SK-N-SH (cell line): ENCODE measurements around the gene PDE4B. TPM values are rescaled to one million over a fixed set of nuclear protein-coding genes. Genes with fewer than 3 reads are reported as not detected.

Experiments
- CTCF ChIA-PET: fragments of 300-600, 350-600 bp; formaldehyde crosslinking; extraction: SDS; loops from one replicate; lab custom pipeline; 2021; lab: Yijun Ruan, JAX
- POLR2A ChIA-PET: fragments of 350-600 bp; sonication (Branson Sonifier 250); formaldehyde crosslinking; extraction: SDS; loops from one replicate; lab custom pipeline; 2020; ENCODE audit warnings: antibody characterized with exemption, inconsistent platforms; lab: Yijun Ruan, JAX
- DNase-seq: peaks from one replicate; pipeline ENCODE4 v3.0.0; 2012
- H2AFZ ChIP-seq: fragments of 200-600 bp; sonication (generic); 2 replicates; pipeline ENCODE4 v1.8.1; 2016; ENCODE audit warnings: antibody characterized with exemption, mild to moderate bottlenecking, low read depth
- H3F3A ChIP-seq: fragments of 200-600 bp; sonication (generic); replicated peaks from 2 replicates; pipeline ENCODE3; 2016; ENCODE audit warnings: antibody characterized with exemption, mild to moderate bottlenecking; ENCODE audit not compliant: insufficient read depth
- H3K27ac ChIP-seq, 2 experiments: fragments of 200-500 bp in 1 of 2; fragments of 200-600 bp in 1 of 2; sonication (Bioruptor generic) in 1 of 2; sonication (generic), shearing (Covaris generic) in 1 of 2; 2 replicates each; pipeline versions ENCODE4 v1.5.1 to v1.6.1; 2014 to 2016; ENCODE audit warnings: low read depth in 2 of 2, inconsistent platforms in 1 of 2, low read length in 1 of 2, mild to moderate bottlenecking in 1 of 2, mixed read lengths in 1 of 2
- H3K27me3 ChIP-seq: fragments of 200-600 bp; sonication (generic), shearing (Covaris generic); 2 replicates; pipeline ENCODE4 v1.6.1; 2016; ENCODE audit warnings: mixed run types; ENCODE audit not compliant: insufficient read depth
- H3K36me3 ChIP-seq, 2 experiments: fragments of 200-500 bp in 1 of 2; fragments of 200-600 bp in 1 of 2; sonication (Bioruptor generic) in 1 of 2; sonication (generic) in 1 of 2; replicated peaks in 1 of 2; 2 replicates each; pipeline versions ENCODE3 to v1.5.1; 2014 to 2016; ENCODE audit warnings: low read length in 1 of 2, mild to moderate bottlenecking in 1 of 2; ENCODE audit not compliant: insufficient read depth in 2 of 2, control insufficient read depth in 1 of 2
- H3K4me1 ChIP-seq, 2 experiments: fragments of 200-500 bp in 1 of 2; fragments of 200-600 bp in 1 of 2; sonication (Bioruptor generic) in 1 of 2; sonication (generic), shearing (Covaris generic) in 1 of 2; 2 replicates each; pipeline versions ENCODE4 v1.5.1 to v1.6.1; 2014 to 2016; ENCODE audit warnings: low read depth in 1 of 2, low read length in 1 of 2, mixed run types in 1 of 2; ENCODE audit not compliant: insufficient read depth in 2 of 2, control insufficient read depth in 1 of 2
- H3K4me2 ChIP-seq: fragments of 200-600 bp; sonication (generic), shearing (Covaris generic); 2 replicates; pipeline ENCODE4 v1.6.1; 2017; ENCODE audit warnings: mixed run types
- H3K4me3 ChIP-seq, 2 experiments: fragments of 200-500 bp in 1 of 2; fragments of 200-600 bp in 1 of 2; sonication (Bioruptor generic) in 1 of 2; sonication (generic), shearing (Covaris generic) in 1 of 2; 2 replicates each; pipeline versions ENCODE4 v1.5.1 to v1.8.1; 2014 to 2016; ENCODE audit warnings: low read depth in 2 of 2, inconsistent platforms in 1 of 2, low read length in 1 of 2, mild to moderate bottlenecking in 1 of 2, mixed read lengths in 1 of 2, moderate library complexity in 1 of 2
- H3K79me2 ChIP-seq: fragments of 200-600 bp; sonication (generic); 2 replicates; pipeline ENCODE4 v1.8.1; 2017; ENCODE audit warnings: mild to moderate bottlenecking; ENCODE audit not compliant: insufficient read depth
- H3K9ac ChIP-seq: fragments of 200-600 bp; sonication (generic); 2 replicates; pipeline ENCODE4 v1.6.1; 2017; ENCODE audit warnings: mixed run types
- H3K9me2 ChIP-seq: fragments of 200-600 bp; sonication (generic); 2 replicates; pipeline ENCODE4 v1.6.1; 2017; ENCODE audit warnings: mixed run types
- H3K9me3 ChIP-seq: fragments of 200-600 bp; sonication (generic); 2 replicates; pipeline ENCODE4 v1.6.1; 2017; ENCODE audit warnings: mixed run types, mild to moderate bottlenecking, moderate library complexity
- H4K20me1 ChIP-seq: fragments of 200-600 bp; sonication (generic); 2 replicates; pipeline ENCODE4 v1.6.1; 2017; ENCODE audit warnings: mild to moderate bottlenecking, mixed run types; ENCODE audit not compliant: insufficient read depth
- CHD2 ChIP-seq: fragments of 150-350 bp; IDR thresholded peaks from 2 replicates; pipeline ENCODE4 v1.6.1; 2018; ENCODE audit warnings: low read length; ENCODE audit not compliant: partially characterized antibody
- ELF1 ChIP-seq: IDR thresholded peaks from 2 replicates; pipeline ENCODE4 v1.4.0; 2012
- EP300 ChIP-seq, 2 experiments: IDR thresholded peaks; 2 replicates each; pipeline versions ENCODE4 v1.4.0 to v1.6.1; 2012; ENCODE audit warnings: borderline replicate concordance in 1 of 2, low read depth in 1 of 2, low read length in 1 of 2
- EZH2phosphoT487 ChIP-seq: fragments of 200-600 bp; sonication (generic); IDR thresholded peaks from 2 replicates; pipeline ENCODE4 v1.6.1; 2017; ENCODE audit warnings: low read depth, mixed run types, mild to moderate bottlenecking, antibody characterized with exemption, moderate library complexity, borderline replicate concordance
- FOXJ3 ChIP-seq: sonication (generic); formaldehyde crosslinking; IDR thresholded peaks from 2 replicates; pipeline ENCODE4 v1.5.1; 2020; ENCODE audit warnings: mild to moderate bottlenecking, missing genetic modification reagents
- FOXM1 ChIP-seq: IDR thresholded peaks from 2 replicates; pipeline ENCODE4 v1.4.0; 2012; ENCODE audit warnings: low read depth, mild to moderate bottlenecking
- MEF2A ChIP-seq: IDR thresholded peaks from 2 replicates; pipeline ENCODE4 v1.4.0; 2012; ENCODE audit warnings: low read depth, borderline replicate concordance
- MXI1 ChIP-seq: IDR thresholded peaks from 2 replicates; pipeline ENCODE4 v1.6.1; 2012; ENCODE audit warnings: mild to moderate bottlenecking, low read depth, low read length, improper control_type of control experiment
- NRF1 ChIP-seq: IDR thresholded peaks from 2 replicates; pipeline ENCODE4 v1.6.1; 2012; ENCODE audit warnings: low read depth, mild to moderate bottlenecking, low read length
- RAD21 ChIP-seq: IDR thresholded peaks from 2 replicates; pipeline ENCODE4 v1.6.1; 2012; ENCODE audit warnings: mild to moderate bottlenecking, low read length
- RCOR1 ChIP-seq: fragments of 150-350 bp; IDR thresholded peaks from 2 replicates; pipeline ENCODE4 v1.6.1; 2017; ENCODE audit warnings: antibody characterized with exemption, low read length
- RFX5 ChIP-seq: IDR thresholded peaks from 2 replicates; pipeline ENCODE4 v1.6.1; 2012; ENCODE audit warnings: mild to moderate bottlenecking, improper control_type of control experiment, low read length
- SIN3A ChIP-seq: IDR thresholded peaks from 2 replicates; pipeline ENCODE4 v1.6.1; 2012; ENCODE audit warnings: low read depth, mild to moderate bottlenecking, low read length, moderate library complexity, borderline replicate concordance
- TAF1 ChIP-seq: IDR thresholded peaks from 2 replicates; pipeline ENCODE4 v1.6.1; 2012; ENCODE audit warnings: low read depth, mild to moderate bottlenecking, low read length, moderate library complexity, borderline replicate concordance
- TCF12 ChIP-seq: IDR thresholded peaks from 2 replicates; pipeline ENCODE4 v1.4.0; 2012
- TEAD4 ChIP-seq: IDR thresholded peaks from 2 replicates; pipeline ENCODE4 v1.4.0; 2012; ENCODE audit warnings: mild to moderate bottlenecking, borderline replicate concordance; ENCODE audit not compliant: insufficient read depth
- YY1 ChIP-seq: IDR thresholded peaks from 2 replicates; pipeline ENCODE4 v1.4.0; 2012; ENCODE audit warnings: low read depth, mild to moderate bottlenecking
- WGBS: methylation state at CpG from one replicate; pipeline ENCODE4 v1.1.6; 2017; ENCODE audit warnings: low lambda C conversion rate; 5-methylcytosine and 5-hydroxymethylcytosine counted together
- polyA plus RNA-seq, 3 experiments: library from polyadenylated mRNA; depleted of rRNA; stranded (reverse); fragments of >200 nt; gene quantifications; 2 replicates each; pipeline ENCODE4 v1.2.3, GENCODE V29; 2012
- TF ChIP-seq, protein P1 (sequence below): IDR thresholded peaks from 2 replicates; pipeline ENCODE4 v1.4.0; 2012; ENCODE audit warnings: low read depth, borderline replicate concordance
- TF ChIP-seq, protein P2 (sequence below): IDR thresholded peaks from 2 replicates; pipeline ENCODE4 v1.6.1; 2012; ENCODE audit warnings: mild to moderate bottlenecking, low read depth, low read length, moderate library complexity
- TF ChIP-seq, protein P3 (sequence below): fragments of 150-350 bp; IDR thresholded peaks from 2 replicates; pipeline ENCODE4 v1.6.1; 2016; ENCODE audit warnings: mild to moderate bottlenecking, low read depth, low read length
- TF ChIP-seq, protein P4 (sequence below): fragments of 200-600 bp; sonication (generic); IDR thresholded peaks from 2 replicates; pipeline ENCODE4 v1.6.1; 2017; ENCODE audit warnings: antibody characterized with exemption, mild to moderate bottlenecking, moderate library complexity

Gene PDE4B
- polyA plus RNA-seq, 1 of the 3 experiments (the other 2 are of a cell fraction), result 1.9 TPM

DNA sequence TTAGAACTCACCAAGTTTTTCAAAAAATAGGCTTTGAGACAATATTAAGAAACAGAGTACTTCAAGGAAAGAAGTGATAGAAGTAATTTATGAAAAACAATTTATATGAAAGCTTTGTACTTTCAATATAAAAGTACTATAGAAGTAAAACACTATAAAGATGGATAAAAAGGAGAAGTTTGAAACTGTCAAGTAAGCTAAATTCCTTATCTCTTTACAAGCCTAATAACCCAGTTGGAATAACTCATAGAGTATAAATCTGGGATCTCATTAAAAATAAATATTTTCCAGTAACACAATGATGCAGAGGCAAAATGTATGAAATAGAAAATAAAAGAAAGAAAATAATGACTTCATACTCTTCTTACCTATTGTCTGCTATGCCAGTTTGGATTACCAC, 232.5 kb downstream of the PDE4B start:
- H2AFZ ChIP-seq, result no peak overlapping the region
- no peak overlapping the region for H3K27ac ChIP-seq
- TF ChIP-seq EP300 (IDR thresholded peaks at IDR 0.05; ENCODE audit: borderline replicate concordance in 1 of 2, low read depth in 1 of 2, low read length in 1 of 2) (no peak), CHD2 (no peak), EZH2phosphoT487 (no peak), RFX5 (no peak), TAF1 (no peak), SIN3A (no peak), RCOR1 (no peak), TCF12 (no peak), TEAD4 (no peak), RAD21 (no peak), YY1 (no peak), NRF1 (no peak), MEF2A (no peak)
- TF ChIP-seq, protein P1, sequence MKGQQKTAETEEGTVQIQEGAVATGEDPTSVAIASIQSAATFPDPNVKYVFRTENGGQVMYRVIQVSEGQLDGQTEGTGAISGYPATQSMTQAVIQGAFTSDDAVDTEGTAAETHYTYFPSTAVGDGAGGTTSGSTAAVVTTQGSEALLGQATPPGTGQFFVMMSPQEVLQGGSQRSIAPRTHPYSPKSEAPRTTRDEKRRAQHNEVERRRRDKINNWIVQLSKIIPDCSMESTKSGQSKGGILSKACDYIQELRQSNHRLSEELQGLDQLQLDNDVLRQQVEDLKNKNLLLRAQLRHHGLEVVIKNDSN, result no peak
- TF ChIP-seq, protein P2, sequence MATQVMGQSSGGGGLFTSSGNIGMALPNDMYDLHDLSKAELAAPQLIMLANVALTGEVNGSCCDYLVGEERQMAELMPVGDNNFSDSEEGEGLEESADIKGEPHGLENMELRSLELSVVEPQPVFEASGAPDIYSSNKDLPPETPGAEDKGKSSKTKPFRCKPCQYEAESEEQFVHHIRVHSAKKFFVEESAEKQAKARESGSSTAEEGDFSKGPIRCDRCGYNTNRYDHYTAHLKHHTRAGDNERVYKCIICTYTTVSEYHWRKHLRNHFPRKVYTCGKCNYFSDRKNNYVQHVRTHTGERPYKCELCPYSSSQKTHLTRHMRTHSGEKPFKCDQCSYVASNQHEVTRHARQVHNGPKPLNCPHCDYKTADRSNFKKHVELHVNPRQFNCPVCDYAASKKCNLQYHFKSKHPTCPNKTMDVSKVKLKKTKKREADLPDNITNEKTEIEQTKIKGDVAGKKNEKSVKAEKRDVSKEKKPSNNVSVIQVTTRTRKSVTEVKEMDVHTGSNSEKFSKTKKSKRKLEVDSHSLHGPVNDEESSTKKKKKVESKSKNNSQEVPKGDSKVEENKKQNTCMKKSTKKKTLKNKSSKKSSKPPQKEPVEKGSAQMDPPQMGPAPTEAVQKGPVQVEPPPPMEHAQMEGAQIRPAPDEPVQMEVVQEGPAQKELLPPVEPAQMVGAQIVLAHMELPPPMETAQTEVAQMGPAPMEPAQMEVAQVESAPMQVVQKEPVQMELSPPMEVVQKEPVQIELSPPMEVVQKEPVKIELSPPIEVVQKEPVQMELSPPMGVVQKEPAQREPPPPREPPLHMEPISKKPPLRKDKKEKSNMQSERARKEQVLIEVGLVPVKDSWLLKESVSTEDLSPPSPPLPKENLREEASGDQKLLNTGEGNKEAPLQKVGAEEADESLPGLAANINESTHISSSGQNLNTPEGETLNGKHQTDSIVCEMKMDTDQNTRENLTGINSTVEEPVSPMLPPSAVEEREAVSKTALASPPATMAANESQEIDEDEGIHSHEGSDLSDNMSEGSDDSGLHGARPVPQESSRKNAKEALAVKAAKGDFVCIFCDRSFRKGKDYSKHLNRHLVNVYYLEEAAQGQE, result no peak
- H3K9me2 ChIP-seq, result no peaks in the 10 kb centered on the region
- no peak overlapping the region for H3K9ac ChIP-seq
- no peaks in the 10 kb centered on the region for H3K9me3 ChIP-seq
- H3K4me1 ChIP-seq, result no peaks in the 10 kb centered on the region
- DNase-seq, result no peak
- ChIA-PET CTCF (interaction anchor here (0.9 to 1.1 kb wide), 2 partner anchors 19 to 217 kb away, joined by 3 read pairs; no protein-coding TSS in a partner anchor), POLR2A (no interaction called here)
- H3K79me2 ChIP-seq, result no peaks in the 10 kb centered on the region
- no peaks in the 10 kb centered on the region for H4K20me1 ChIP-seq
- H3K4me3 ChIP-seq, result no peak overlapping the region
- H3K4me2 ChIP-seq, result no peak overlapping the region
- H3K36me3 ChIP-seq, result no peaks in the 10 kb centered on the region
- H3F3A ChIP-seq, result no peaks in the 10 kb centered on the region
- H3K27me3 ChIP-seq, result no peaks in the 10 kb centered on the region

DNA sequence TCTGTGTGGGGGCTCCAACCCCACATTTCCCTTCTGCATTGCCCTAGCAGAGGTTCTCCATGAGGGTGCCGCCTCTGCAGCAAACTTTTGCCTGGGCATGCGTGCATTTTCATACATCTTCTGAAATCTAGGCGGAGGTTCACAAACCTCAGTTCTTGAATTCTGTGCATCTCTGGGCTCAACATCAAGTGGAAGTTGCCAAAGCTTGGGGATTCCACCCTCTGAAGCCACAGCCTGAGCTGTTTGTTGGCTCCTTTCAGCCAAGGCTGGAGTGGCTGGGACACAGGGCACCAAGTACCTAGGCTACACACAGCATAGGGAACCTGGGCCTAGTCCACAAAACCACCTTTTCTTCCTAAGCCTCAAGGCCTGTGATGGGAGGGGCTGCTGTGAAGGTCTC, 235.3 kb downstream of the PDE4B start:
- Histone ChIP-seq H3K27me3 (no peaks in the 10 kb centered on the region), H4K20me1 (no peaks in the 10 kb centered on the region), H3K4me2 (no peak overlapping the region), H3K4me1 (no peaks in the 10 kb centered on the region), H3K9me3 (no peaks in the 10 kb centered on the region), H3K9ac (no peak overlapping the region), H3K79me2 (no peaks in the 10 kb centered on the region), H3K9me2 (no peaks in the 10 kb centered on the region), H3K27ac (no peak overlapping the region), H3K4me3 (no peak overlapping the region), H2AFZ (no peak overlapping the region), H3K36me3 (no peaks in the 10 kb centered on the region), H3F3A (no peaks in the 10 kb centered on the region)
- DNase-seq, result no peak
- ChIA-PET POLR2A (no interaction called here), CTCF (no interaction called here)
- 93% methylated on average over 3 of the region's 3 CpGs for WGBS
- TF ChIP-seq RAD21, result no peak
- no peak for TF ChIP-seq NRF1
- TF ChIP-seq EP300 (IDR thresholded peaks at IDR 0.05; ENCODE audit: borderline replicate concordance in 1 of 2, low read depth in 1 of 2, low read length in 1 of 2), result no peak
- TF ChIP-seq RCOR1, result no peak
- TF ChIP-seq FOXM1, result no peak
- TF ChIP-seq MXI1, result no peak
- TF ChIP-seq FOXJ3 (CRISPR knock-in tag), result no peak
- TF ChIP-seq, protein P3, sequence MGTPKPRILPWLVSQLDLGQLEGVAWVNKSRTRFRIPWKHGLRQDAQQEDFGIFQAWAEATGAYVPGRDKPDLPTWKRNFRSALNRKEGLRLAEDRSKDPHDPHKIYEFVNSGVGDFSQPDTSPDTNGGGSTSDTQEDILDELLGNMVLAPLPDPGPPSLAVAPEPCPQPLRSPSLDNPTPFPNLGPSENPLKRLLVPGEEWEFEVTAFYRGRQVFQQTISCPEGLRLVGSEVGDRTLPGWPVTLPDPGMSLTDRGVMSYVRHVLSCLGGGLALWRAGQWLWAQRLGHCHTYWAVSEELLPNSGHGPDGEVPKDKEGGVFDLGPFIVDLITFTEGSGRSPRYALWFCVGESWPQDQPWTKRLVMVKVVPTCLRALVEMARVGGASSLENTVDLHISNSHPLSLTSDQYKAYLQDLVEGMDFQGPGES, result no peak
- TF ChIP-seq ELF1, result no peak
- TF ChIP-seq MEF2A, result no peak
- no peak for TF ChIP-seq TEAD4
- TF ChIP-seq, protein P4, sequence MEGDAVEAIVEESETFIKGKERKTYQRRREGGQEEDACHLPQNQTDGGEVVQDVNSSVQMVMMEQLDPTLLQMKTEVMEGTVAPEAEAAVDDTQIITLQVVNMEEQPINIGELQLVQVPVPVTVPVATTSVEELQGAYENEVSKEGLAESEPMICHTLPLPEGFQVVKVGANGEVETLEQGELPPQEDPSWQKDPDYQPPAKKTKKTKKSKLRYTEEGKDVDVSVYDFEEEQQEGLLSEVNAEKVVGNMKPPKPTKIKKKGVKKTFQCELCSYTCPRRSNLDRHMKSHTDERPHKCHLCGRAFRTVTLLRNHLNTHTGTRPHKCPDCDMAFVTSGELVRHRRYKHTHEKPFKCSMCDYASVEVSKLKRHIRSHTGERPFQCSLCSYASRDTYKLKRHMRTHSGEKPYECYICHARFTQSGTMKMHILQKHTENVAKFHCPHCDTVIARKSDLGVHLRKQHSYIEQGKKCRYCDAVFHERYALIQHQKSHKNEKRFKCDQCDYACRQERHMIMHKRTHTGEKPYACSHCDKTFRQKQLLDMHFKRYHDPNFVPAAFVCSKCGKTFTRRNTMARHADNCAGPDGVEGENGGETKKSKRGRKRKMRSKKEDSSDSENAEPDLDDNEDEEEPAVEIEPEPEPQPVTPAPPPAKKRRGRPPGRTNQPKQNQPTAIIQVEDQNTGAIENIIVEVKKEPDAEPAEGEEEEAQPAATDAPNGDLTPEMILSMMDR, result no peak
- TF ChIP-seq CHD2, result no peak
